Chondrocyte (in vitro differentiated cells): ENCODE measurements around the gene MCOLN1. TPM values are rescaled to one million over a fixed set of nuclear protein-coding genes. Genes with fewer than 3 reads are reported as not detected.

ENCODE experiments used
- DNase-seq: peaks from one replicate; pipeline ENCODE4 v3.0.0; 2021; ENCODE audit warnings: mixed read lengths, low spot score
- H3K27ac Mint-ChIP-seq: one replicate; pipeline ENCODE4 v1.8.0; 2021; ENCODE audit warnings: mild to moderate bottlenecking, moderate library complexity, mixed read lengths; ENCODE audit not compliant: unreplicated experiment
- H3K27me3 Mint-ChIP-seq: 2 replicates; pipeline ENCODE4 v1.8.0; 2021; ENCODE audit warnings: low read depth, mixed read lengths
- H3K36me3 Mint-ChIP-seq: 2 replicates; pipeline ENCODE4 v1.8.0; 2021; ENCODE audit warnings: low read depth, mixed read lengths
- H3K4me1 Mint-ChIP-seq: 2 replicates; pipeline ENCODE4 v1.8.0; 2021; ENCODE audit warnings: low read depth, mild to moderate bottlenecking, mixed read lengths
- H3K4me3 Mint-ChIP-seq: one replicate; pipeline ENCODE4 v1.8.0; 2021; ENCODE audit warnings: mild to moderate bottlenecking, moderate library complexity, mixed read lengths; ENCODE audit not compliant: unreplicated experiment
- H3K9me3 Mint-ChIP-seq: 2 replicates; pipeline ENCODE4 v1.8.0; 2021; ENCODE audit warnings: low read depth, mixed read lengths
- CTCF ChIP-seq: fragments of 200-600 bp; sonication (generic); IDR thresholded peaks from 2 replicates; pipeline ENCODE4 v1.5.0; 2021; ENCODE audit warnings: antibody characterized with exemption, mild to moderate bottlenecking, moderate library complexity
- total RNA-seq: library from RNA; stranded (reverse); gene quantifications from 3 replicates; pipeline ENCODE4 v1.2.1, GENCODE V29; 2021

MCOLN1 gene
- total RNA-seq, 1 donor from 2014 or later: 27.9 TPM

- no peak overlapping the region for H3K4me3 Mint-ChIP-seq
These were observed 29.9 kb upstream of the MCOLN1 start for GRCh38 chr19:7492558-7492957.

GRCh38 chr19:7494416-7495098 is 27.9 kb upstream of the MCOLN1 start:
- Mint-ChIP-seq H3K4me1 (peaks cover 8% of the 10 kb centered on the region), H3K36me3 (no peaks in the 10 kb centered on the region), H3K27ac (peak overlapping the region; percentile 27), H3K4me3 (no peak overlapping the region), H3K27me3 (peaks cover 11% of the 10 kb centered on the region), H3K9me3 (no peaks in the 10 kb centered on the region)
- TF ChIP-seq CTCF: peak; percentile 30
- no peak for DNase-seq

More at GRCh38 chr19:7492558-7492957, 29.9 kb upstream of the MCOLN1 start:
- Mint-ChIP-seq H3K4me1 (peaks cover 14% of the 10 kb centered on the region), H3K27ac (no peak overlapping the region), H3K27me3 (peaks cover 5% of the 10 kb centered on the region), H3K36me3 (no peaks in the 10 kb centered on the region), H3K9me3 (no peaks in the 10 kb centered on the region)
- DNase-seq: no peak
- TF ChIP-seq CTCF: no peak

GRCh38 chr19:7497292-7497691 is 25.1 kb upstream of the MCOLN1 start:
- Mint-ChIP-seq H3K36me3 (no peaks in the 10 kb centered on the region), H3K27ac (no peak overlapping the region), H3K4me1 (peaks cover 7% of the 10 kb centered on the region), H3K4me3 (no peak overlapping the region), H3K27me3 (peaks cover 13% of the 10 kb centered on the region), H3K9me3 (no peaks in the 10 kb centered on the region)
- TF ChIP-seq CTCF: peak; percentile 71
- no peak for DNase-seq

- Mint-ChIP-seq H3K9me3 (no peaks in the 10 kb centered on the region), H3K27ac (no peak overlapping the region), H3K27me3 (peaks cover 13% of the 10 kb centered on the region), H3K4me3 (peak overlapping the region; percentile 66), H3K4me1 (no peaks in the 10 kb centered on the region), H3K36me3 (no peaks in the 10 kb centered on the region)
- peak; percentile 34 for TF ChIP-seq CTCF
- DNase-seq: no peak
These were observed 21.5 kb upstream of the MCOLN1 start for GRCh38 chr19:7500811-7501450.

GRCh38 chr19:7502552-7502951 is 19.9 kb upstream of the MCOLN1 start:
- Mint-ChIP-seq H3K4me3 (no peak overlapping the region), H3K4me1 (no peaks in the 10 kb centered on the region), H3K9me3 (no peaks in the 10 kb centered on the region), H3K27ac (no peak overlapping the region), H3K36me3 (no peaks in the 10 kb centered on the region), H3K27me3 (peaks cover 8% of the 10 kb centered on the region)
- no peak for DNase-seq
- no peak for TF ChIP-seq CTCF
